Gastrocnemius medialis (tissue), 4 donors: ENCODE measurements around the gene ZYG11B. TPM values are rescaled to one million over a fixed set of nuclear protein-coding genes. Genes with fewer than 3 reads are reported as not detected.

ENCODE experiments used
- ATAC-seq, 2 donors: fragments of 150-250 bp; one replicate each; pipeline ENCODE4 v1.9.1; 2016
- DNase-seq, 2 donors: peaks; one replicate each; pipeline ENCODE4 v3.0.0-alpha.2; 2019
- H3K27ac ChIP-seq, 4 donors: fragments of 200-600 bp; sonication (generic); 1 replicate in 1 of 4; 2 replicates in 3 of 4; pipeline ENCODE4 v1.5.1; 2016 to 2018; ENCODE audit warnings: mild to moderate bottlenecking in 2 of 4, moderate library complexity in 1 of 4
- H3K27me3 ChIP-seq, 3 donors: fragments of 200-600 bp; sonication (generic) in 2 of 3; 1 replicate in 1 of 3; 2 replicates in 2 of 3; pipeline versions ENCODE4 v1.5.1 to v1.6.0; 2016 to 2019; ENCODE audit warnings: mild to moderate bottlenecking in 1 of 3, moderate library complexity in 1 of 3
- H3K36me3 ChIP-seq, 2 donors: fragments of 200-600 bp; sonication (generic) in 1 of 2; one replicate each; pipeline ENCODE4 v1.5.1; 2017 to 2018
- H3K4me1 ChIP-seq, 2 donors: fragments of 200-600 bp; sonication (generic) in 1 of 2; one replicate each; pipeline ENCODE4 v1.5.1; 2016 to 2017; ENCODE audit warnings: mild to moderate bottlenecking in 2 of 2
- H3K4me3 ChIP-seq, 4 donors: fragments of 200-600 bp; sonication (generic) in 3 of 4; 1 replicate in 1 of 4; 2 replicates in 3 of 4; pipeline ENCODE4 v1.5.1; 2016 to 2019; ENCODE audit warnings: mild to moderate bottlenecking in 2 of 4
- H3K9me3 ChIP-seq, 3 donors: fragments of 200-600 bp; sonication (generic) in 2 of 3; 1 replicate in 1 of 3; 2 replicates in 2 of 3; pipeline ENCODE4 v1.5.1; 2016 to 2019
- POLR2A ChIP-seq, 2 donors: fragments of 450-650 bp; IDR thresholded peaks; one replicate each; pipeline ENCODE4 v1.6.1; 2017; ENCODE audit warnings: antibody characterized with exemption in 2 of 2, mild to moderate bottlenecking in 2 of 2, moderate library complexity in 2 of 2
- in situ Hi-C, 4 donors: fragments of 200-750 bp; cut with MboI; loops; one replicate each; pipeline versions ENCODE4 v1.15.0 to v1.8.0; 2017; ENCODE audit warnings: low sequenced_read_pairs in 4 of 4
- intact Hi-C: fragments of 100-400 bp; cut with DNase I; formaldehyde crosslinking; loops from one replicate; pipeline ENCODE4 v1.15.1; 2023; ENCODE audit warnings: low total_unique reads
- total RNA-seq, 4 donors: library from RNA; depleted of rRNA; stranded (reverse); fragments of >200 nt; gene quantifications; one replicate each; pipeline versions ENCODE4 v1.1.0 to v1.2.3, GENCODE V29; 2016
- TF ChIP-seq, protein P1 (sequence below), 5 experiments: fragments of 450-650 bp in 3 of 5; fragments of 200-600 bp in 2 of 5; sonication (generic) in 2 of 5; IDR thresholded peaks in 4 of 5; conservative IDR thresholded peaks in 1 of 5; 1 replicate in 4 of 5; 2 replicates in 1 of 5; pipeline ENCODE4 v1.5.1; 2016 to 2019; ENCODE audit warnings: antibody characterized with exemption in 5 of 5, mild to moderate bottlenecking in 3 of 5, moderate library complexity in 3 of 5

The ZYG11B gene
- total RNA-seq, 4 donors from 2014 or later: 136 to 248 (median 194) TPM

DNA sequence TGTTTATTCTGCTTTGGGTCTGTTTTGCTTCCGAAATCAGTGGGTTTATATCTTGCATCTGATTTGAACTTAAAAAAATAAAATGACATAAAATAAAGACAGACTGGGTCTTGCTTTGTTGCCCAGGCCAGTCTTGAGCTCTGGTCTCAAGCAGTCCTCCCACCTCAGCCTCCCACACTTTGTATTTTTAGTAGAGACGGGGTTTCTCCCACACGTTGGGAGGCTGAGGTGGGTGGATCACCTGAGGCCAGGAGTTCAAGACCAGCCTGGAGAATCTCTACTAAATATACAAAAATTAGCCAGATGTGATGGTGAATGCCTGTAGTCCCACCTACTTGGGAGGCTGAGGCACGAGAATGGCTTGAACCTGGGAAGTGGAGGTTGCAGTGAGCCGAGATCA lies 122.2 kb downstream of the ZYG11B start:
- intact Hi-C loops: no loop called here
- Histone ChIP-seq H3K4me1 (no peaks in the 10 kb centered on the region), H3K27ac (no peak overlapping the region), H3K27me3 (peaks cover 7 to 20% (median 13%) of the 10 kb centered on the region in 3 donors), H3K36me3 (no peaks in the 10 kb centered on the region), H3K4me3 (no peak overlapping the region), H3K9me3 (no peaks in the 10 kb centered on the region)
- in situ Hi-C loops: no loop called here
- no peak for ATAC-seq
- DNase-seq: no peak
- TF ChIP-seq, protein P1, sequence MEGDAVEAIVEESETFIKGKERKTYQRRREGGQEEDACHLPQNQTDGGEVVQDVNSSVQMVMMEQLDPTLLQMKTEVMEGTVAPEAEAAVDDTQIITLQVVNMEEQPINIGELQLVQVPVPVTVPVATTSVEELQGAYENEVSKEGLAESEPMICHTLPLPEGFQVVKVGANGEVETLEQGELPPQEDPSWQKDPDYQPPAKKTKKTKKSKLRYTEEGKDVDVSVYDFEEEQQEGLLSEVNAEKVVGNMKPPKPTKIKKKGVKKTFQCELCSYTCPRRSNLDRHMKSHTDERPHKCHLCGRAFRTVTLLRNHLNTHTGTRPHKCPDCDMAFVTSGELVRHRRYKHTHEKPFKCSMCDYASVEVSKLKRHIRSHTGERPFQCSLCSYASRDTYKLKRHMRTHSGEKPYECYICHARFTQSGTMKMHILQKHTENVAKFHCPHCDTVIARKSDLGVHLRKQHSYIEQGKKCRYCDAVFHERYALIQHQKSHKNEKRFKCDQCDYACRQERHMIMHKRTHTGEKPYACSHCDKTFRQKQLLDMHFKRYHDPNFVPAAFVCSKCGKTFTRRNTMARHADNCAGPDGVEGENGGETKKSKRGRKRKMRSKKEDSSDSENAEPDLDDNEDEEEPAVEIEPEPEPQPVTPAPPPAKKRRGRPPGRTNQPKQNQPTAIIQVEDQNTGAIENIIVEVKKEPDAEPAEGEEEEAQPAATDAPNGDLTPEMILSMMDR (IDR thresholded peaks at IDR 0.05 in 4 of 5, conservative IDR thresholded peaks at IDR 0.05 in 1 of 5): no peak
- TF ChIP-seq POLR2A (IDR thresholded peaks at IDR 0.05): no peak

DNA sequence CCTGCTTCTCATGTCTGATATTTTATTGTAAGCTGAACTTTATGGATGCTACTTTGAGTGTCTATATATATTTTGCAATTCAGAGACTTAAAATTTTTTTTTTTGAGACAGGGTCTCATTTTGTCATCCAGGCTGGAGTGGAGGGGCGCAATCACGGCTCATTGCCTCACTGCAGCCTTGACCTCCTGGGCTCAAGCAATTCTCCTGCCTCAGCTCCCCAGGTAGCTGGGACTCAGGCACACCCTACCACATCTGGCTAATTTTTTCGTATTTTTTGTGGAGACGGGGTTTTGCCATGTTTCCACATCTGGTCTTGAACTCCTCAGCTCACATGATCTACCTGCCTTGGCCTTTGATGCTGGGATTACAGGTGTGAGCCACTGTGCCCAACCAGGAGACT lies 124.7 kb downstream of the ZYG11B start:
- no peak for ATAC-seq
- H3K9me3 ChIP-seq: no peaks in the 10 kb centered on the region
- no peaks in the 10 kb centered on the region for H3K36me3 ChIP-seq
- no peak for DNase-seq
- H3K4me3 ChIP-seq: no peak overlapping the region
- TF ChIP-seq, protein P1 (IDR thresholded peaks at IDR 0.05 in 4 of 5, conservative IDR thresholded peaks at IDR 0.05 in 1 of 5): no peak
- TF ChIP-seq POLR2A (IDR thresholded peaks at IDR 0.05): no peak
- no peak overlapping the region for H3K27ac ChIP-seq
- intact Hi-C loops (no loop called here), in situ Hi-C loops (no loop called here)
- H3K4me1 ChIP-seq: no peaks in the 10 kb centered on the region
- H3K27me3 ChIP-seq: no peaks in the 10 kb centered on the region

DNA sequence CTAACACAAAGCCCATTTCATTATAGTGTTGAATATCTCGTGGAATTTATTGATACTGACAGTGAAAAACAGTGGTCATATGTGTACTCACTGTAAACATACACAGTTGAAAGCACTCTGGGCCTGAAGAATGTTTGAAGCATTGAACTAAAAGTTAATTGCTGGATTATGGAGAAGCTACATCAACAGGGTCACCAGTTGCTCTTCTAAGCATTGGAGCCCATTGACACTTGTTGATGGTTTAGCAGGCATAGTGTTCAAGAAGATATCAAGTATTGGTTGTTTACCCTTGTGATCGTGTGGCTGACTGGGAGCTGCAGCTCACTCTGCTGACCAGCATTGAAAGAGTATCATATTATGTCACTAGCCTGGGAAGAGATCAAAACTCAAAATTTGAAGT lies 126.6 kb downstream of the ZYG11B start:
- intact Hi-C loops: no loop called here
- Histone ChIP-seq H3K36me3 (no peaks in the 10 kb centered on the region), H3K27me3 (no peaks in the 10 kb centered on the region), H3K4me3 (no peak overlapping the region), H3K9me3 (no peaks in the 10 kb centered on the region), H3K27ac (no peak overlapping the region), H3K4me1 (peaks cover 0 to 12% of the 10 kb centered on the region in 2 donors)
- TF ChIP-seq, protein P1 (IDR thresholded peaks at IDR 0.05 in 4 of 5, conservative IDR thresholded peaks at IDR 0.05 in 1 of 5): no peak
- TF ChIP-seq POLR2A (IDR thresholded peaks at IDR 0.05): no peak
- in situ Hi-C loops: no loop called here
- no peak for DNase-seq
- no peak for ATAC-seq

DNA sequence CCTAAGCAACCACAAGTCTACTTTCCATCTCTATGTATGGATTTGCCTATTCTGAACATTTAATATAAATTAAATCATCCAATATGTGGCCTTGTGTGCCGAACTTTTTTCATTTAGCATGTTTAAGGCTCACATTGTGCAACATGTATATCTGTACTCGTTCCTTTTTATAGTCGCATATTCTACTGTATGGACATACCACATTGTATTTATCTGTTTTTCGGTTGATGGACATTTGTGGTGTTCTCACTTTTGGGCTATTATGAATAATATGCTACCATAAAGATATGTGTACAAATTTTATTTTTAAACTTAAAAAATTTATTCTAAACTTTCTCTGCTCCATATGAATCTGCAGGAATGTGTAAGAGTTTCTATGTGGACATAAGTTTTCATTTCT lies 129.3 kb downstream of the ZYG11B start:
- ATAC-seq (no peak), DNase-seq (no peak)
- Histone ChIP-seq H3K4me1 (peaks cover 0 to 13% of the 10 kb centered on the region in 2 donors), H3K36me3 (no peaks in the 10 kb centered on the region), H3K27ac (no peak overlapping the region), H3K27me3 (no peaks in the 10 kb centered on the region), H3K9me3 (no peaks in the 10 kb centered on the region), H3K4me3 (no peak overlapping the region)
- in situ Hi-C loops (no loop called here), intact Hi-C loops (no loop called here)
- TF ChIP-seq, protein P1 (IDR thresholded peaks at IDR 0.05 in 4 of 5, conservative IDR thresholded peaks at IDR 0.05 in 1 of 5): no peak
- TF ChIP-seq POLR2A (IDR thresholded peaks at IDR 0.05): no peak

DNA sequence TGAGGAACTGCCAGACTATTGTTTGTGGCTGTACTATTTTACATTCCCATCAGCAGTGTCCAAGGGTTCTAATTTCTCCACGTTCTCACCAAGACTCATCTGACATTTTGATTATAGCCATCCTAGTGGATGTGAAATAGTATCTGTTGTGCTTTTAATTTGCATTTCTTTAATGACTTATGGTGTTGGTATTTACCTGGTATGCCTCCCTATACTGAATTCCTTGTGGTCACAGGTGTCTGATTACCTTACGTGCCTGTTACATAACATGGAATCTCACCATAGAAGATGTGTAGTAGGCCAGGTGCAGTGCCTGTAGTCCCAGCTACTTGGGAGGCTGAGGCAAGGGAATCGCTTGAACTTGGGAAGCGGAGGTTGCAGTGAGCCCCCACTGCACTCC lies 129.8 kb downstream of the ZYG11B start:
- Histone ChIP-seq H3K4me1 (peaks cover 0 to 13% of the 10 kb centered on the region in 2 donors), H3K36me3 (no peaks in the 10 kb centered on the region), H3K27me3 (no peaks in the 10 kb centered on the region), H3K27ac (no peak overlapping the region), H3K9me3 (no peaks in the 10 kb centered on the region), H3K4me3 (no peak overlapping the region)
- in situ Hi-C loops (no loop called here), intact Hi-C loops (loop anchor here (2.0 kb wide), 1 partner anchor 71 kb away; the partner anchor contains the start of gene SCP2)
- TF ChIP-seq, protein P1 (IDR thresholded peaks at IDR 0.05 in 4 of 5, conservative IDR thresholded peaks at IDR 0.05 in 1 of 5): no peak
- TF ChIP-seq POLR2A (IDR thresholded peaks at IDR 0.05): no peak
- ATAC-seq: no peak
- no peak for DNase-seq
